Chondrocyte (in vitro differentiated cells): ENCODE results near the gene PICK1. TPM values are rescaled to one million over a fixed set of nuclear protein-coding genes. Genes with fewer than 3 reads are reported as not detected.

Experiments used
- DNase-seq: peaks from one replicate; pipeline ENCODE4 v3.0.0; 2021; ENCODE audit warnings: mixed read lengths, low spot score
- H3K27ac Mint-ChIP-seq: one replicate; pipeline ENCODE4 v1.8.0; 2021; ENCODE audit warnings: mild to moderate bottlenecking, moderate library complexity, mixed read lengths; ENCODE audit not compliant: unreplicated experiment
- H3K27me3 Mint-ChIP-seq: 2 replicates; pipeline ENCODE4 v1.8.0; 2021; ENCODE audit warnings: low read depth, mixed read lengths
- H3K36me3 Mint-ChIP-seq: 2 replicates; pipeline ENCODE4 v1.8.0; 2021; ENCODE audit warnings: low read depth, mixed read lengths
- H3K4me1 Mint-ChIP-seq: 2 replicates; pipeline ENCODE4 v1.8.0; 2021; ENCODE audit warnings: low read depth, mild to moderate bottlenecking, mixed read lengths
- H3K4me3 Mint-ChIP-seq: one replicate; pipeline ENCODE4 v1.8.0; 2021; ENCODE audit warnings: mild to moderate bottlenecking, moderate library complexity, mixed read lengths; ENCODE audit not compliant: unreplicated experiment
- H3K9me3 Mint-ChIP-seq: 2 replicates; pipeline ENCODE4 v1.8.0; 2021; ENCODE audit warnings: low read depth, mixed read lengths
- total RNA-seq: library from RNA; stranded (reverse); gene quantifications from 3 replicates; pipeline ENCODE4 v1.2.1, GENCODE V29; 2021
- TF ChIP-seq, protein P1 (sequence below): fragments of 200-600 bp; sonication (generic); IDR thresholded peaks from 2 replicates; pipeline ENCODE4 v1.5.0; 2021; ENCODE audit warnings: antibody characterized with exemption, mild to moderate bottlenecking, moderate library complexity

The PICK1 gene
- total RNA-seq, 1 donor from 2014 or later: 13.5 TPM

DNA sequence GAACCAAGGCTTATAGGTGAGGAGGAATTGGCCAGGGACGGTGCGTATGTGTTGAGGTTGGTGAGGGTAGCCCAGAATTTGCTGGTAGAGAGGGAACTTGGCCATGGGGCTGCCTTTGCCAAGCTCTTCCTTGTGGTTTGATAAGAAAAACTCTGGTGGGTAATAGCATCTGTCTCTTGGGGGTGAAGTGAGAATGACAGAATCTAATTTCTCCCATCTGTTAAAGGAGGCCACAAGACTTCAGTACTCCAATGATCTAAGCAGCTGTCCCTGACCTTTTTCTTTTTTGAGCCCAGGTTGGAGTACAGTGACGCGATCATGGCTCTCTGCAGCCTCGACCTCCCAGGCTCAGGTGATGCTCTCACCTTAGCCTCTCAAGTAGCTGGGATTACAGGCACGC, 36.0 kb upstream of the PICK1 start:
- H3K27ac Mint-ChIP-seq: no peak overlapping the region

DNA sequence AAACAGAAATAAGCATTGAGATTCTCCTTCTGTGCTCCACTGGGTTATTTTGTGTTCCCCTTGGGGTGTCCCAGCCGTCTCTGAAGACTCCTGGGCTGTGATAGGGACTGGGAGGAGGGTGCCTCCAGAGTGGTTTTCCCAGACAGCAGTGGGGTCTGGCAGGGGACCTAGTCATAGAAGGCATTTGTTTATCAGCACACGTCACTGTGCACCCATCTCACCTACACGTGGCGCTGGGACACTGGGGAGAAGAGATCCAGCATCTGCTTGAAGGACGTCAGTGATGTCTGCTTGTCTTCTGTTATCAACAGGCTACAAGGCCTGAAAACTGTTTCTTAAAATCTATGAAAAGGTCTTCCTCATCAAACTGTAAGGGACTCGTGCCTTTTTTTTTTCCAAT, 34.2 kb upstream of the PICK1 start:
- Mint-ChIP-seq H3K36me3 (no peaks in the 10 kb centered on the region), H3K4me1 (peaks cover 2% of the 10 kb centered on the region), H3K27ac (no peak overlapping the region), H3K4me3 (no peak overlapping the region), H3K27me3 (peaks cover 7% of the 10 kb centered on the region), H3K9me3 (no peaks in the 10 kb centered on the region)
- TF ChIP-seq, protein P1, sequence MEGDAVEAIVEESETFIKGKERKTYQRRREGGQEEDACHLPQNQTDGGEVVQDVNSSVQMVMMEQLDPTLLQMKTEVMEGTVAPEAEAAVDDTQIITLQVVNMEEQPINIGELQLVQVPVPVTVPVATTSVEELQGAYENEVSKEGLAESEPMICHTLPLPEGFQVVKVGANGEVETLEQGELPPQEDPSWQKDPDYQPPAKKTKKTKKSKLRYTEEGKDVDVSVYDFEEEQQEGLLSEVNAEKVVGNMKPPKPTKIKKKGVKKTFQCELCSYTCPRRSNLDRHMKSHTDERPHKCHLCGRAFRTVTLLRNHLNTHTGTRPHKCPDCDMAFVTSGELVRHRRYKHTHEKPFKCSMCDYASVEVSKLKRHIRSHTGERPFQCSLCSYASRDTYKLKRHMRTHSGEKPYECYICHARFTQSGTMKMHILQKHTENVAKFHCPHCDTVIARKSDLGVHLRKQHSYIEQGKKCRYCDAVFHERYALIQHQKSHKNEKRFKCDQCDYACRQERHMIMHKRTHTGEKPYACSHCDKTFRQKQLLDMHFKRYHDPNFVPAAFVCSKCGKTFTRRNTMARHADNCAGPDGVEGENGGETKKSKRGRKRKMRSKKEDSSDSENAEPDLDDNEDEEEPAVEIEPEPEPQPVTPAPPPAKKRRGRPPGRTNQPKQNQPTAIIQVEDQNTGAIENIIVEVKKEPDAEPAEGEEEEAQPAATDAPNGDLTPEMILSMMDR: no peak
- no peak for DNase-seq

More for the DNA sequence above, 36.0 kb upstream of the PICK1 start:
- Mint-ChIP-seq H3K27me3 (peaks cover 2% of the 10 kb centered on the region), H3K4me3 (no peak overlapping the region), H3K4me1 (peaks cover 11% of the 10 kb centered on the region), H3K9me3 (no peaks in the 10 kb centered on the region), H3K36me3 (no peaks in the 10 kb centered on the region)
- TF ChIP-seq, protein P1: no peak
- no peak for DNase-seq

DNA sequence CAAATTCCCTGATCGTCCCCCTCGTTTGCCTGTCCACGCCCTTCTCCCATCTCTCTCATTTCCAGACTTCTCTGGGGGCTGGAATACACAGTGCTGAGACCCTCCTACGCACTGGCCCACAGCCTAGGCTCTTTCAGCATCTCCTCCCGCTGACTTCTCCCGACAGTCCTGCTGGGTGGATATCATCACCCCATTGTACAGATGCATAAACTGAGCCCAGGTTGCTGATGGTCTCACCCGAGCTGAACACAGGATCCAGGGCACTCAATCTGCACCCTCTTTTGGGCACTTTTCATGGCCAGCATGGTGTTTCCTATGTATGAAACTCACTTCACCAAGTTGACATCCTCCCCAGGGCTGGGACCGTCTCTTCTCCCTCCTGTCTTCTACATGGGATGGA, 31.7 kb upstream of the PICK1 start:
- no peak overlapping the region for H3K27ac Mint-ChIP-seq
- no peak for DNase-seq
- peaks cover 9% of the 10 kb centered on the region for H3K27me3 Mint-ChIP-seq
- no peak overlapping the region for H3K4me3 Mint-ChIP-seq
- H3K9me3 Mint-ChIP-seq: no peaks in the 10 kb centered on the region
- TF ChIP-seq, protein P1: no peak
- H3K4me1 Mint-ChIP-seq: no peaks in the 10 kb centered on the region
- no peaks in the 10 kb centered on the region for H3K36me3 Mint-ChIP-seq

DNA sequence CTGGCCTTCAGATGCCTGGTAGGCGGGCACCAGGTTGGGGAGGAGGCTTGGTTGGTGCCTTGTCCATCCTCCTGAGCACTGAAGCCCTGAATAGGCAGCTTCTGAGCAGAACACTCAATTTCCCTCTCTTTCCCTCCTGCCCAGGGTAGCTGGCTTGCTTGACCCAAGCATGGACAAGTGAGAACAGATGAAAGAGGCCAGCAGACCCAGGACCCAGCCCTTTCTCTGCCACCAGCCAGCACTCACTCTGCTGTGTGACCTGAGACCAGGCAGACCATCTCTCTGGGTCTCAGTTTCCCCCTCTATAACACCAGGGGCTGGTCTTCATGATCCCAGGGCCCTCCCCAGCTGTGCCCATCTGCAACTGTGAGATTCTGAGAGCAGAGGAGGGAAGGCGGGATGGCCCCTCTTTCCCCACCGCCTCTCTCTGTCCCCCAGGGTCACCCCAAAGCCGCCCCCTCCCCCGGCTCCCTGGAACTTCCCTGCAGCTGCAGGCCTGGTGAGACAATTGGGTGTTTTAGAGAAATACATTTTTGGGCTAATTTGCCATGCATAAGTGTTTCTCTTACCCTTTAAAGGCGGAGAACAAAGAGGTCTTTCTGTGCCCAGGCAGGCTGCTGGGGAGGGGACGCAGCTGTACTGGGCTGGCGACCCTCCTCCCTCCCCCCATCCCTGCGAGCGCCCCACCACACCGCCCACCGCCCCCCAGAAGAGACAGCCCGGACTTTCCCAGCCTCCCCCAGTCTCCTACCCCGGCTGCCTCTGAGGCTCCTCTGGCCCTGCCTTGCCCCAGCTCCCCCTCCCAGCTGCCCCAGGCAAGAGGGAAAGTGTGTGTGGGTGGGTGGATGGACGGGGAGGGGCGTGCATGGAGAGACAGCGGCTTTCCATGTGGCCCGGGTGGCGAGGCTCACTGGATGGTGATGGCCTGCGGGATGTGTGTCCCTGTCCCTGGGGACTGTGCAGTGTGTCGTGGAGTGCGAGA, 30.8 kb upstream of the PICK1 start:
- Mint-ChIP-seq H3K27ac (no peak overlapping the region), H3K4me3 (no peak overlapping the region), H3K36me3 (no peaks in the 10 kb centered on the region), H3K27me3 (peaks cover 9% of the 10 kb centered on the region), H3K4me1 (no peaks in the 10 kb centered on the region), H3K9me3 (no peaks in the 10 kb centered on the region)
- no peak for DNase-seq
- TF ChIP-seq, protein P1: no peak

DNA sequence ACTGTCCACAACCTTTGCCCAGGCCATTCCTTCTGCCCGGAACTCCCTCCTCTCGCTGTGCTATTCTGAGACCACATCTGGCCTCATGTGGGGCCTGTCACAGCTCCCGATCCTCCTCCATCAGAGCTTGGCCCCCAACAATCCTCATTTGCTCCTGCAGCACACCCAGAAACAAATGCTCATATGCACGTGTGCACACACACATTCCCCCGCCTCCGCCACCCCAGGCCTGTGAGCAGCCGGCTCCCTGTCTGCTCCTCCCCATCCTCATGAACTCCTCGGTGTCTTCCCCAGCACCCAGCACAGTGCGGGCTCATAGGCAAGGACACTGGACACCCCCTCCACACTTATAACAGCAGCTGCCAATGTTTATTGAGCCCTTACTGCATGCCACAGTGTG, 29.7 kb upstream of the PICK1 start:
- no peak overlapping the region for H3K27ac Mint-ChIP-seq
- H3K27me3 Mint-ChIP-seq: peaks cover 9% of the 10 kb centered on the region
- H3K4me3 Mint-ChIP-seq: no peak overlapping the region
- H3K36me3 Mint-ChIP-seq: no peaks in the 10 kb centered on the region
- H3K4me1 Mint-ChIP-seq: peaks cover under 1% of the 10 kb centered on the region
- TF ChIP-seq, protein P1: no peak
- DNase-seq: no peak
- H3K9me3 Mint-ChIP-seq: no peaks in the 10 kb centered on the region
